HCT116 (cell line): Measurements from ENCODE around the gene ADAM19. TPM values are rescaled to one million over a fixed set of nuclear protein-coding genes. Genes with fewer than 3 reads are reported as not detected.
A peak's percentile ranks its signal among the peaks of the same experiment; 100 is the strongest.

Experiments used
- ATAC-seq: fragments of 200-7000 bp; cut with Tn5 transposase; 2 replicates; pipeline ENCODE4 v1.9.1; 2020; ENCODE audit warnings: mild to moderate bottlenecking, moderate library complexity
- BruUV-seq: library from RNA; stranded (reverse); fragments of 400-500 nt; replicated peaks from 2 replicates; lab custom pipeline; 2021; lab: Mats Ljungman, UMichigan
- CTCF ChIA-PET: fragments of 300-600 bp; sonication (Branson Sonifier 250); formaldehyde crosslinking; loops from one replicate; lab custom pipeline; 2021; ENCODE audit warnings: antibody characterized with exemption; lab: Charles Lee
- POLR2A ChIA-PET: fragments of 300-600, 350-600 bp; sonication (Branson Sonifier 250); formaldehyde crosslinking; loops from one replicate; lab custom pipeline; 2021; ENCODE audit warnings: antibody characterized with exemption; lab: Charles Lee
- RAD21 ChIA-PET, 2 experiments: fragments of 300-600 bp; sonication (Branson Sonifier 250); formaldehyde crosslinking; loops; one replicate each; lab custom pipeline; 2023; ENCODE audit warnings: low total read pairs in 2 of 2; ENCODE audit not compliant: uncharacterized antibody in 2 of 2, unreplicated experiment in 2 of 2, low non-redundant PET in 1 of 2; lab: Charles Lee
- DNase-seq: peaks from one replicate; pipeline ENCODE4 v3.0.0-alpha.2; 2010; ENCODE audit warnings: low read depth, low spot score
- H2AFZ ChIP-seq: fragments of 200-600 bp; shearing (Covaris generic), sonication (generic); 2 replicates; pipeline ENCODE4 v1.6.1; 2017; ENCODE audit warnings: low read depth, mixed run types, mixed read lengths, antibody characterized with exemption, low read length; ENCODE audit not compliant: poor library complexity, severe bottlenecking
- H3K27ac ChIP-seq: 2 replicates; pipeline ENCODE4 v1.5.1; 2012; ENCODE audit warnings: low read depth, low read length
- H3K27me3 ChIP-seq: fragments of 200-600 bp; sonication (generic); 2 replicates; pipeline ENCODE4 v1.6.1; 2016; ENCODE audit warnings: mixed run types, low read length, mixed read lengths; ENCODE audit not compliant: insufficient read depth
- H3K36me3 ChIP-seq, 2 experiments: fragments of 200-500 bp in 1 of 2; fragments of 200-600 bp in 1 of 2; sonication (Bioruptor generic) in 1 of 2; sonication (generic) in 1 of 2; 2 replicates each; pipeline versions ENCODE4 v1.5.1 to v1.6.1; 2014 to 2016; ENCODE audit warnings: low read length in 2 of 2, inconsistent platforms in 1 of 2, mixed read lengths in 1 of 2, mixed run types in 1 of 2; ENCODE audit not compliant: insufficient read depth in 2 of 2, control insufficient read depth in 1 of 2
- H3K4me1 ChIP-seq, 2 experiments: fragments of 200-600 bp in 1 of 2; sonication (generic) in 1 of 2; 2 replicates each; pipeline versions ENCODE4 v1.5.1 to v1.6.1; 2012 to 2017; ENCODE audit warnings: low read length in 2 of 2, inconsistent platforms in 1 of 2, mild to moderate bottlenecking in 1 of 2, mixed read lengths in 1 of 2, mixed run types in 1 of 2, moderate library complexity in 1 of 2; ENCODE audit not compliant: insufficient read depth in 2 of 2, control insufficient read depth in 1 of 2
- H3K4me2 ChIP-seq: fragments of 200-600 bp; sonication (generic); 2 replicates; pipeline ENCODE4 v1.6.1; 2017; ENCODE audit warnings: mixed run types, low read length, mixed read lengths
- H3K4me3 ChIP-seq, 2 experiments: fragments of 200-600 bp in 1 of 2; sonication (generic) in 1 of 2; replicated peaks in 1 of 2; 2 replicates each; pipeline ENCODE4 v1.5.1; 2011 to 2016; ENCODE audit warnings: low read length in 2 of 2, control low read depth in 1 of 2, low read depth in 1 of 2, mild to moderate bottlenecking in 1 of 2, mixed read lengths in 1 of 2, mixed run types in 1 of 2
- H3K79me2 ChIP-seq: fragments of 200-600 bp; sonication (generic); 2 replicates; pipeline ENCODE4 v1.6.1; 2017; ENCODE audit warnings: mild to moderate bottlenecking, mixed run types, low read length, moderate library complexity, mixed read lengths; ENCODE audit not compliant: insufficient read depth
- H3K9ac ChIP-seq: fragments of 200-600 bp; sonication (generic); 2 replicates; pipeline ENCODE4 v1.6.1; 2016; ENCODE audit warnings: low read length, mixed read lengths
- H3K9me2 ChIP-seq: fragments of 200-600 bp; sonication (generic), shearing (Covaris generic); 2 replicates; pipeline ENCODE4 v1.6.1; 2017; ENCODE audit warnings: mixed run types, mild to moderate bottlenecking, moderate library complexity; ENCODE audit not compliant: insufficient read depth
- H3K9me3 ChIP-seq, 2 experiments: fragments of 200-500 bp in 1 of 2; fragments of 200-600 bp in 1 of 2; sonication (Bioruptor generic) in 1 of 2; sonication (generic) in 1 of 2; 2 replicates each; pipeline ENCODE4 v1.6.1; 2014 to 2017; ENCODE audit warnings: low read length in 2 of 2, mixed read lengths in 2 of 2, inconsistent platforms in 1 of 2, low read depth in 1 of 2, mild to moderate bottlenecking in 1 of 2, mixed run types in 1 of 2, moderate library complexity in 1 of 2; ENCODE audit not compliant: control insufficient read depth in 1 of 2, insufficient read depth in 1 of 2
- H4K20me1 ChIP-seq: fragments of 200-600 bp; sonication (generic), shearing (Covaris generic); 2 replicates; pipeline ENCODE4 v1.6.1; 2017; ENCODE audit warnings: mixed run types, mild to moderate bottlenecking, moderate library complexity; ENCODE audit not compliant: insufficient read depth
- CBX3 ChIP-seq: IDR thresholded peaks from 2 replicates; pipeline ENCODE4 v1.6.1; 2012; ENCODE audit warnings: low read depth
- CEBPB ChIP-seq: IDR thresholded peaks from 2 replicates; pipeline ENCODE4 v1.6.1; 2012; ENCODE audit warnings: low read depth
- EGR1 ChIP-seq: IDR thresholded peaks from 2 replicates; pipeline ENCODE4 v1.6.1; 2012; ENCODE audit warnings: low read depth
- EZH2 ChIP-seq: fragments of 200-600 bp; sonication (generic); IDR thresholded peaks from 2 replicates; pipeline ENCODE4 v1.6.1; 2017; ENCODE audit warnings: antibody characterized with exemption, mixed run types
- EZH2phosphoT487 ChIP-seq: fragments of 200-600 bp; IDR thresholded peaks from 2 replicates; pipeline ENCODE4 v1.6.1; 2018; ENCODE audit warnings: antibody characterized with exemption, borderline replicate concordance
- JUND ChIP-seq: IDR thresholded peaks from 2 replicates; pipeline ENCODE4 v1.6.1; 2012
- POLR2A ChIP-seq: IDR thresholded peaks from 2 replicates; pipeline ENCODE4 v1.7.0; 2011; ENCODE audit warnings: borderline replicate concordance; ENCODE audit not compliant: insufficient read depth, insufficient read length; ENCODE audit errors: extremely low read depth
- POLR2AphosphoS5 ChIP-seq: IDR thresholded peaks from 2 replicates; pipeline ENCODE4 v1.6.1; 2011; ENCODE audit warnings: mild to moderate bottlenecking, low read depth, low read length, moderate library complexity
- SIN3A ChIP-seq: IDR thresholded peaks from 2 replicates; pipeline ENCODE4 v1.6.1; 2012; ENCODE audit warnings: low read depth
- SP1 ChIP-seq: IDR thresholded peaks from 2 replicates; pipeline ENCODE4 v1.6.1; 2012; ENCODE audit warnings: low read depth
- SRF ChIP-seq: IDR thresholded peaks from 2 replicates; pipeline ENCODE4 v1.6.1; 2012; ENCODE audit warnings: low read depth
- TCF7L2 ChIP-seq: IDR thresholded peaks from 2 replicates; pipeline ENCODE4 v1.7.0; 2011; ENCODE audit warnings: borderline replicate concordance, inconsistent platforms; ENCODE audit not compliant: insufficient read depth, insufficient read length; ENCODE audit errors: extremely low read depth
- YY1 ChIP-seq: IDR thresholded peaks from 2 replicates; pipeline ENCODE4 v1.6.1; 2011; ENCODE audit warnings: low read length, low read depth, moderate library complexity, mild to moderate bottlenecking; ENCODE audit not compliant: insufficient replicate concordance; ENCODE audit errors: extremely low read depth
- ZFX ChIP-seq: fragments of 450-650 bp; IDR thresholded peaks from 2 replicates; pipeline ENCODE4 v1.6.1; 2017
- ZNF274 ChIP-seq: fragments of 200-500 bp; sonication (Bioruptor generic); IDR thresholded peaks from 2 replicates; pipeline ENCODE4 v1.6.1; 2014; ENCODE audit warnings: mild to moderate bottlenecking, low read depth, low read length, inconsistent platforms
- intact Hi-C: fragments of 100-400 bp; cut with micrococcal nuclease; formaldehyde crosslinking; loops from 2 replicates; pipeline ENCODE4 v1.10.0; 2022
- total RNA-seq: library from RNA; stranded (reverse); gene quantifications from one replicate; pipeline ENCODE4 v1.2.1, GENCODE V29; 2021; ENCODE audit not compliant: unreplicated experiment
- TF ChIP-seq, protein P1 (sequence below): IDR thresholded peaks from 2 replicates; pipeline ENCODE4 v1.6.1; 2011; ENCODE audit warnings: mild to moderate bottlenecking, low read length, moderate library complexity; ENCODE audit not compliant: insufficient replicate concordance; ENCODE audit errors: extremely low read depth
- TF ChIP-seq, protein P2 (sequence below): IDR thresholded peaks from 2 replicates; pipeline ENCODE4 v1.6.1; 2012; ENCODE audit warnings: low read depth
- TF ChIP-seq, protein P3 (sequence below), 3 experiments: fragments of 200-600 bp in 1 of 3; sonication (generic) in 1 of 3; IDR thresholded peaks in 2 of 3; conservative IDR thresholded peaks in 1 of 3; 2 replicates each; pipeline ENCODE4 v1.5.1; 2012 to 2017; ENCODE audit warnings: low read depth in 2 of 3, low read length in 2 of 3, antibody characterized with exemption in 1 of 3, borderline replicate concordance in 1 of 3, control low read depth in 1 of 3, mild to moderate bottlenecking in 1 of 3, mixed read lengths in 1 of 3, mixed run types in 1 of 3, moderate library complexity in 1 of 3; ENCODE audit not compliant: insufficient read depth in 1 of 3
- TF ChIP-seq, protein P4 (sequence below): IDR thresholded peaks from 2 replicates; pipeline ENCODE4 v1.6.1; 2012

Gene ADAM19
- total RNA-seq, 1 experiment from 2014 or later, result 77.3 TPM

DNA sequence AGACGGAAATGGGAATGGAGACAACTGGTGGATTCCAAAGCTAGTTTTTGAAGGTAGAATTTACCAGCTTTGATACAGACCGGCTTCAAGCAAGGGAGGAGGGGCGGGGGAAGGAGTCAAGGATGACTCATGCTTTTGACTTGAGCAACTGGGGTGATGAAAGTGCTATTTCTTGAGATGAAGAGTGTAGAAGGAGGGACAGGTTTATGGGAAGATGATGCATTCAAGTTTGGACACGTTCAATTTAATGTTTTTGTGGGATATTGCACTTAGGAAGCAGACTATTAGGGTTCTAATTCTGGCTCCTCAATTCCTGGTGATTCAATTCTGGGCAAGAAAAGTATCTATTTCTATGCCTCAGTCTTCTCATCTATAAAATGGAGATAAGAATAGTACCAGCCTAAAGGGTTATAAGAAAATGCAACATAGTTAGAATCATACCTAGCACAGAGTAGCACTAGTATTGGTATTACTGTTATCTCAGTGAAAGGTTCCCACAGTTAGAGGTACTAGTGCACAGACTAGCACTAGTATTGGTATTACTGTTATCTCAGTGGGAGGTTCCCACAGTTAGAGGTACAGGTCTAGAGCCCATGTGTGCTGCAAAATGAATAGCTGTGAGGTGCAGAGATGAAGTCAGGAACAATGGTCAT, 110.9 kb downstream of the ADAM19 start:
- RAD21 ChIA-PET, result interaction anchor here in 1 of 2 experiments (0.6 to 1.4 kb wide), 3 partner anchors 33 to 210 kb away, joined by 3 read pairs; no protein-coding TSS in a partner anchor
- Histone ChIP-seq H3K27ac (peak overlapping the region; percentile 48), H3K4me2 (peak overlapping the region; percentile 69), H2AFZ (peak overlapping the region; percentile 19), H3K36me3 (no peaks in the 10 kb centered on the region), H4K20me1 (no peaks in the 10 kb centered on the region), H3K4me3 (peak overlapping the region in 1 of 2 experiments; percentile 26; a peak in 2 of 4 replicates), H3K9ac (peak overlapping the region; percentile 31), H3K79me2 (no peaks in the 10 kb centered on the region), H3K4me1 (peaks cover 24 to 41% of the 10 kb centered on the region in 2 experiments), H3K27me3 (no peaks in the 10 kb centered on the region), H3K9me3 (no peaks in the 10 kb centered on the region), H3K9me2 (no peaks in the 10 kb centered on the region)
- DNase-seq, result peak; percentile 76
- intact Hi-C loops, result no loop called here
- POLR2A ChIA-PET, result interaction anchor here (1.0 to 1.5 kb wide), 2 partner anchors 58 to 74 kb away, joined by 3 read pairs; no protein-coding TSS in a partner anchor
- ATAC-seq, result peak; percentile 83
- no TSS peak for BruUV-seq
- CTCF ChIA-PET, result interaction anchor here (0.9 to 1.8 kb wide), 4 partner anchors 32 to 122 kb away, joined by 3 to 4 read pairs (median 4); no protein-coding TSS in a partner anchor
- TF ChIP-seq TCF7L2 (peak; percentile 95), SRF (no peak; the same call in 1 of the 2 replicates), POLR2AphosphoS5 (peak; percentile 42; the same call in 1 of the 2 replicates), CEBPB (peak; percentile 98), SP1 (peak; percentile 90), YY1 (peak; percentile 7), JUND (peak; percentile 96), ZFX (no peak), CBX3 (peak; percentile 89), EZH2 (no peak), SIN3A (peak; percentile 32; the same call in 1 of the 2 replicates), EZH2phosphoT487 (no peak), POLR2A (no peak), EGR1 (no peak), ZNF274 (no peak)
- TF ChIP-seq, protein P1, sequence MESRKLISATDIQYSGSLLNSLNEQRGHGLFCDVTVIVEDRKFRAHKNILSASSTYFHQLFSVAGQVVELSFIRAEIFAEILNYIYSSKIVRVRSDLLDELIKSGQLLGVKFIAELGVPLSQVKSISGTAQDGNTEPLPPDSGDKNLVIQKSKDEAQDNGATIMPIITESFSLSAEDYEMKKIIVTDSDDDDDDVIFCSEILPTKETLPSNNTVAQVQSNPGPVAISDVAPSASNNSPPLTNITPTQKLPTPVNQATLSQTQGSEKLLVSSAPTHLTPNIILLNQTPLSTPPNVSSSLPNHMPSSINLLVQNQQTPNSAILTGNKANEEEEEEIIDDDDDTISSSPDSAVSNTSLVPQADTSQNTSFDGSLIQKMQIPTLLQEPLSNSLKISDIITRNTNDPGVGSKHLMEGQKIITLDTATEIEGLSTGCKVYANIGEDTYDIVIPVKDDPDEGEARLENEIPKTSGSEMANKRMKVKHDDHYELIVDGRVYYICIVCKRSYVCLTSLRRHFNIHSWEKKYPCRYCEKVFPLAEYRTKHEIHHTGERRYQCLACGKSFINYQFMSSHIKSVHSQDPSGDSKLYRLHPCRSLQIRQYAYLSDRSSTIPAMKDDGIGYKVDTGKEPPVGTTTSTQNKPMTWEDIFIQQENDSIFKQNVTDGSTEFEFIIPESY, result no peak
- TF ChIP-seq, protein P2, sequence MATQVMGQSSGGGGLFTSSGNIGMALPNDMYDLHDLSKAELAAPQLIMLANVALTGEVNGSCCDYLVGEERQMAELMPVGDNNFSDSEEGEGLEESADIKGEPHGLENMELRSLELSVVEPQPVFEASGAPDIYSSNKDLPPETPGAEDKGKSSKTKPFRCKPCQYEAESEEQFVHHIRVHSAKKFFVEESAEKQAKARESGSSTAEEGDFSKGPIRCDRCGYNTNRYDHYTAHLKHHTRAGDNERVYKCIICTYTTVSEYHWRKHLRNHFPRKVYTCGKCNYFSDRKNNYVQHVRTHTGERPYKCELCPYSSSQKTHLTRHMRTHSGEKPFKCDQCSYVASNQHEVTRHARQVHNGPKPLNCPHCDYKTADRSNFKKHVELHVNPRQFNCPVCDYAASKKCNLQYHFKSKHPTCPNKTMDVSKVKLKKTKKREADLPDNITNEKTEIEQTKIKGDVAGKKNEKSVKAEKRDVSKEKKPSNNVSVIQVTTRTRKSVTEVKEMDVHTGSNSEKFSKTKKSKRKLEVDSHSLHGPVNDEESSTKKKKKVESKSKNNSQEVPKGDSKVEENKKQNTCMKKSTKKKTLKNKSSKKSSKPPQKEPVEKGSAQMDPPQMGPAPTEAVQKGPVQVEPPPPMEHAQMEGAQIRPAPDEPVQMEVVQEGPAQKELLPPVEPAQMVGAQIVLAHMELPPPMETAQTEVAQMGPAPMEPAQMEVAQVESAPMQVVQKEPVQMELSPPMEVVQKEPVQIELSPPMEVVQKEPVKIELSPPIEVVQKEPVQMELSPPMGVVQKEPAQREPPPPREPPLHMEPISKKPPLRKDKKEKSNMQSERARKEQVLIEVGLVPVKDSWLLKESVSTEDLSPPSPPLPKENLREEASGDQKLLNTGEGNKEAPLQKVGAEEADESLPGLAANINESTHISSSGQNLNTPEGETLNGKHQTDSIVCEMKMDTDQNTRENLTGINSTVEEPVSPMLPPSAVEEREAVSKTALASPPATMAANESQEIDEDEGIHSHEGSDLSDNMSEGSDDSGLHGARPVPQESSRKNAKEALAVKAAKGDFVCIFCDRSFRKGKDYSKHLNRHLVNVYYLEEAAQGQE, result no peak
- TF ChIP-seq, protein P3, sequence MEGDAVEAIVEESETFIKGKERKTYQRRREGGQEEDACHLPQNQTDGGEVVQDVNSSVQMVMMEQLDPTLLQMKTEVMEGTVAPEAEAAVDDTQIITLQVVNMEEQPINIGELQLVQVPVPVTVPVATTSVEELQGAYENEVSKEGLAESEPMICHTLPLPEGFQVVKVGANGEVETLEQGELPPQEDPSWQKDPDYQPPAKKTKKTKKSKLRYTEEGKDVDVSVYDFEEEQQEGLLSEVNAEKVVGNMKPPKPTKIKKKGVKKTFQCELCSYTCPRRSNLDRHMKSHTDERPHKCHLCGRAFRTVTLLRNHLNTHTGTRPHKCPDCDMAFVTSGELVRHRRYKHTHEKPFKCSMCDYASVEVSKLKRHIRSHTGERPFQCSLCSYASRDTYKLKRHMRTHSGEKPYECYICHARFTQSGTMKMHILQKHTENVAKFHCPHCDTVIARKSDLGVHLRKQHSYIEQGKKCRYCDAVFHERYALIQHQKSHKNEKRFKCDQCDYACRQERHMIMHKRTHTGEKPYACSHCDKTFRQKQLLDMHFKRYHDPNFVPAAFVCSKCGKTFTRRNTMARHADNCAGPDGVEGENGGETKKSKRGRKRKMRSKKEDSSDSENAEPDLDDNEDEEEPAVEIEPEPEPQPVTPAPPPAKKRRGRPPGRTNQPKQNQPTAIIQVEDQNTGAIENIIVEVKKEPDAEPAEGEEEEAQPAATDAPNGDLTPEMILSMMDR (IDR thresholded peaks at IDR 0.05 in 2 of 3, conservative IDR thresholded peaks at IDR 0.05 in 1 of 3; ENCODE audit: borderline replicate concordance in 1 of 3, insufficient read depth in 1 of 3, low read depth in 2 of 3, low read length in 2 of 3), result no peak
- TF ChIP-seq, protein P4, sequence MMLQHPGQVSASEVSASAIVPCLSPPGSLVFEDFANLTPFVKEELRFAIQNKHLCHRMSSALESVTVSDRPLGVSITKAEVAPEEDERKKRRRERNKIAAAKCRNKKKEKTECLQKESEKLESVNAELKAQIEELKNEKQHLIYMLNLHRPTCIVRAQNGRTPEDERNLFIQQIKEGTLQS, result no peak; the same call in 1 of the 2 replicates
